ENCODE measurements around the gene ERC2. TPM values are rescaled to one million over a fixed set of nuclear protein-coding genes. Genes with fewer than 3 reads are reported as not detected.

The ERC2 gene
- total RNA-seq, 1 donor, result 0.36 TPM

DNA sequence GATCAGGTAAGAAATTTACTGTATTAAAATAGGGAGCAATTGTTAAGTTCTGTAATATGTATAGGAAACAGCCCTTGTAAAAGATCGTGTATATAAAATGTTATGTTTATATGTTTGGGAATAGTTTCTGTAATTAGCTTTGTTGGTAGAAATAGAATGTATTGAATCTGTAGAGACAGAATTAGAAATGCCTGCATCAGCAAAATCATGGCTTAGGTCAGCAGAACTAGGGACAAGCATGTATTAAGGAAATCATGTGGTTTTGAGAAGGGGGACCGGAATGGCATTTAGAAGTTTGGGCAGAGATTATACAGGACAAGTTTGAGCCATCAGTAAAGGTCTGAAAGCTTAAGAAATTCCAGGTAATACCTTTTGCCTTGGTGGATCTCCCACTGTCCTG lies 177.9 kb downstream of the ERC2 start:
- H3K27ac ChIP-seq (ENCODE audit: low read depth, low read length), result no peak overlapping the region
- H3K4me1 ChIP-seq (ENCODE audit: insufficient read depth, low read length), result no peaks in the 10 kb centered on the region
- peaks cover 8% of the 10 kb centered on the region for H3K27me3 ChIP-seq (ENCODE audit: insufficient read depth, low read length)
- H3K9me3 ChIP-seq (ENCODE audit: low read depth, low read length), result no peaks in the 10 kb centered on the region
- H3K4me3 ChIP-seq (ENCODE audit: insufficient read depth, low read length), result no peak overlapping the region
- no peak overlapping the region for H3K4me2 ChIP-seq (ENCODE audit: insufficient read depth, low read length)
- no peaks in the 10 kb centered on the region for H3K79me2 ChIP-seq (ENCODE audit: insufficient read depth, low read length)
- H4K20me1 ChIP-seq (ENCODE audit: insufficient read depth, low read length), result no peaks in the 10 kb centered on the region
- no peaks in the 10 kb centered on the region for H3K36me3 ChIP-seq (ENCODE audit: insufficient read depth, low read length)
- TF ChIP-seq, protein P1, sequence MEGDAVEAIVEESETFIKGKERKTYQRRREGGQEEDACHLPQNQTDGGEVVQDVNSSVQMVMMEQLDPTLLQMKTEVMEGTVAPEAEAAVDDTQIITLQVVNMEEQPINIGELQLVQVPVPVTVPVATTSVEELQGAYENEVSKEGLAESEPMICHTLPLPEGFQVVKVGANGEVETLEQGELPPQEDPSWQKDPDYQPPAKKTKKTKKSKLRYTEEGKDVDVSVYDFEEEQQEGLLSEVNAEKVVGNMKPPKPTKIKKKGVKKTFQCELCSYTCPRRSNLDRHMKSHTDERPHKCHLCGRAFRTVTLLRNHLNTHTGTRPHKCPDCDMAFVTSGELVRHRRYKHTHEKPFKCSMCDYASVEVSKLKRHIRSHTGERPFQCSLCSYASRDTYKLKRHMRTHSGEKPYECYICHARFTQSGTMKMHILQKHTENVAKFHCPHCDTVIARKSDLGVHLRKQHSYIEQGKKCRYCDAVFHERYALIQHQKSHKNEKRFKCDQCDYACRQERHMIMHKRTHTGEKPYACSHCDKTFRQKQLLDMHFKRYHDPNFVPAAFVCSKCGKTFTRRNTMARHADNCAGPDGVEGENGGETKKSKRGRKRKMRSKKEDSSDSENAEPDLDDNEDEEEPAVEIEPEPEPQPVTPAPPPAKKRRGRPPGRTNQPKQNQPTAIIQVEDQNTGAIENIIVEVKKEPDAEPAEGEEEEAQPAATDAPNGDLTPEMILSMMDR (IDR thresholded peaks at IDR 0.05; ENCODE audit: extremely low read depth, low read depth, low read length), result no peak
- no peak overlapping the region for H2AFZ ChIP-seq (ENCODE audit: low read length)
- no peak for DNase-seq (ENCODE audit: insufficient read length, low spot score, missing footprints)

DNA sequence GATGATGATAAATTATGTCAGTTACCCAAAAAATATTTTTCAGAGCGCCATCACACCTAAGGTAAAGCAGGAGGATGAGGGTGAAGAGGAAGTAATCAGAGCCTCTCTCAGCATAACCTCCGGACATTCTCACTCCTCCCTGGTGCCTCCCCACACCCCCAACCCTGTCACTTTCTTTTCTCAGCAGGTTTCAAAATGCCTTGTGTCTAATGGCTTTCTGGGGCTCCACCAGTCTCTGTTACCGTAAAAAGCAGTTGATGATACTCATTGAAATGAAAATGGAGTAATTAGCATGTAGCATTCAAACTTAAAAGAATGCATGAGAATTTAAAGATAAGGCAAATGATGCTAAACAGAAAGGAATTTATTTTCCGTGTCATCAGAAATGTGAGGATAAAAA lies 180.0 kb downstream of the ERC2 start:
- H3K4me3 ChIP-seq (ENCODE audit: insufficient read depth, low read length), result no peak overlapping the region
- H2AFZ ChIP-seq (ENCODE audit: low read length), result no peak overlapping the region
- DNase-seq (ENCODE audit: insufficient read length, low spot score, missing footprints), result no peak
- H3K4me1 ChIP-seq (ENCODE audit: insufficient read depth, low read length), result no peaks in the 10 kb centered on the region
- no peaks in the 10 kb centered on the region for H4K20me1 ChIP-seq (ENCODE audit: insufficient read depth, low read length)
- TF ChIP-seq, protein P1 (IDR thresholded peaks at IDR 0.05; ENCODE audit: extremely low read depth, low read depth, low read length), result no peak
- no peak overlapping the region for H3K4me2 ChIP-seq (ENCODE audit: insufficient read depth, low read length)
- H3K36me3 ChIP-seq (ENCODE audit: insufficient read depth, low read length), result no peaks in the 10 kb centered on the region
- no peak overlapping the region for H3K27ac ChIP-seq (ENCODE audit: low read depth, low read length)
- no peaks in the 10 kb centered on the region for H3K79me2 ChIP-seq (ENCODE audit: insufficient read depth, low read length)
- peaks cover 2% of the 10 kb centered on the region for H3K27me3 ChIP-seq (ENCODE audit: insufficient read depth, low read length)
- H3K9me3 ChIP-seq (ENCODE audit: low read depth, low read length), result no peaks in the 10 kb centered on the region

DNA sequence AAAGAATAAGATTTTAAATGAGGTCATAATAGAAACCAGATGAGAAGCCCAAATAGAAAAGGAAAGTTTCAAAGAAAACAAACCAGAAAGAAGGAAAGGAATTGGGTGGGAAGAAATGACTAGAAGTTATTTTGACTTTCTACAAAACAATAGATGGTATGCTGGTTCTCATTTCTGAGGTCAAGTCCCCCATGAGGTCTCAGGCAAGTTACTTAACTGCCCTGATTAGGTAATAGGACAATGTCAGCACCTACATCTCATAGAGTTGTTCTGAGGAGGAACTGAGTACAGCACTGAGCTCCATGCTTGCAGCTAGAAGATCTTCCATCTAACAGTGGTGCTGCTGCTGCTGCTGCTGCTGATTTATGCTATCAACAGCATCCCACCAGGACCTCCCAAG lies 185.9 kb downstream of the ERC2 start:
- Histone ChIP-seq H4K20me1 (ENCODE audit: insufficient read depth, low read length) (no peaks in the 10 kb centered on the region), H3K27me3 (ENCODE audit: insufficient read depth, low read length) (peaks cover 7% of the 10 kb centered on the region), H3K4me1 (ENCODE audit: insufficient read depth, low read length) (no peaks in the 10 kb centered on the region), H3K4me3 (ENCODE audit: insufficient read depth, low read length) (no peak overlapping the region), H3K36me3 (ENCODE audit: insufficient read depth, low read length) (no peaks in the 10 kb centered on the region), H3K4me2 (ENCODE audit: insufficient read depth, low read length) (no peak overlapping the region), H2AFZ (ENCODE audit: low read length) (no peak overlapping the region), H3K79me2 (ENCODE audit: insufficient read depth, low read length) (no peaks in the 10 kb centered on the region), H3K9me3 (ENCODE audit: low read depth, low read length) (no peaks in the 10 kb centered on the region), H3K27ac (ENCODE audit: low read depth, low read length) (no peak overlapping the region)
- TF ChIP-seq, protein P1 (IDR thresholded peaks at IDR 0.05; ENCODE audit: extremely low read depth, low read depth, low read length), result no peak
- no peak for DNase-seq (ENCODE audit: insufficient read length, low spot score, missing footprints)

DNA sequence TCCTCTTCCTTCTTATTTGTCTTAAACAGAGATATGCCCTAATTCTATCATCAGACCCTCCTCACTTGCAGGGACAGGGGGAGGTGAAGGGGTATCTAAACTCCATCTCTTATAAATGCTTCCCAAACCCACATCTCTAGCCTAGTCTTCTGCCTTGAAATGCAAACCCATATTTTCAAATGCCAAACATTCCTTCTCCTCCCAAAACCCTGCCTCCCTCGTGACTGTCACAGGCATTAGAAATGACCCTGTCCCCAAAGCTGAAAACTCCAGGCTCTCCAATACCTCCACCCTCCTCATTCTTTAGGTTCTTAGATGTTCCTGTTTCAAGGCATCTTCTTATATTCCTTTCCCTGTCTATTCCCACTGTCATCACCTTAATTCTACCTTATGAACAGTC lies 191.0 kb downstream of the ERC2 start:
- TF ChIP-seq, protein P1 (IDR thresholded peaks at IDR 0.05; ENCODE audit: extremely low read depth, low read depth, low read length), result no peak
- Histone ChIP-seq H3K4me2 (ENCODE audit: insufficient read depth, low read length) (no peak overlapping the region), H3K79me2 (ENCODE audit: insufficient read depth, low read length) (no peaks in the 10 kb centered on the region), H3K4me1 (ENCODE audit: insufficient read depth, low read length) (no peaks in the 10 kb centered on the region), H4K20me1 (ENCODE audit: insufficient read depth, low read length) (no peaks in the 10 kb centered on the region), H3K9me3 (ENCODE audit: low read depth, low read length) (no peaks in the 10 kb centered on the region), H2AFZ (ENCODE audit: low read length) (no peak overlapping the region), H3K27ac (ENCODE audit: low read depth, low read length) (no peak overlapping the region), H3K4me3 (ENCODE audit: insufficient read depth, low read length) (no peak overlapping the region), H3K36me3 (ENCODE audit: insufficient read depth, low read length) (no peaks in the 10 kb centered on the region), H3K27me3 (ENCODE audit: insufficient read depth, low read length) (no peaks in the 10 kb centered on the region)
- no peak for DNase-seq (ENCODE audit: insufficient read length, low spot score, missing footprints)

All from osteoblast (primary cell).